ENCODE measurements around the gene TMSB15A. TPM values are rescaled to one million over a fixed set of nuclear protein-coding genes. Genes with fewer than 3 reads are reported as not detected.
"Not testable (repeated sequence)": the region's sequence is repeated elsewhere in the genome, so short reads cannot be mapped to it uniquely, and the experiment has no call there.

TMSB15A gene
- polyA plus RNA-seq, 1 donor (not counting 4 experiments of a cell fraction or from before 2014, with no cell fraction given) = not detected

GRCh38 chrX:102558607-102559006 lies 42.1 kb upstream of the TMSB15A start:
- Histone ChIP-seq H3K36me3 (ENCODE audit: control insufficient read depth in 2 of 2, extremely low read depth in 1 of 2, insufficient read depth in 2 of 2, low read length in 2 of 2) (no peaks in the 10 kb centered on the region), H3K9ac (ENCODE audit: control insufficient read depth, extremely low read depth, insufficient read depth, low read length) (no peak overlapping the region), H3K4me3 (ENCODE audit: control insufficient read depth in 2 of 3, extremely low read depth in 1 of 3, insufficient read depth in 2 of 3, low read depth in 1 of 3, low read length in 3 of 3) (no peak overlapping the region), H3K4me1 (ENCODE audit: control insufficient read depth, extremely low read depth, insufficient read depth, low read length) (no peaks in the 10 kb centered on the region), H3K9me1 (ENCODE audit: control insufficient read depth, extremely low read depth, insufficient read depth, low read length) (no peaks in the 10 kb centered on the region), H2AFZ (ENCODE audit: control insufficient read depth, low read length) (no peak overlapping the region), H4K20me1 (ENCODE audit: control insufficient read depth, extremely low read depth, insufficient read depth, low read length) (no peaks in the 10 kb centered on the region), H3K79me2 (ENCODE audit: control insufficient read depth, insufficient read depth, low read length) (no peaks in the 10 kb centered on the region), H3K9me3 (ENCODE audit: control insufficient read depth, low read depth, low read length) (no peaks in the 10 kb centered on the region), H3K27me3 (ENCODE audit: control insufficient read depth, extremely low read depth, insufficient read depth, low read length) (no peaks in the 10 kb centered on the region), H3K4me2 (ENCODE audit: control insufficient read depth, extremely low read depth, insufficient read depth, low read depth, low read length) (no peak overlapping the region), H3K27ac (ENCODE audit: control insufficient read depth, insufficient read depth, low read length) (no peak overlapping the region)
- TF ChIP-seq EZH2 (IDR thresholded peaks at IDR 0.05; ENCODE audit: low read length) = no peak
- no peak for TF ChIP-seq CTCF (optimal IDR thresholded peaks at IDR 0.05 in 1 of 3, IDR thresholded peaks at IDR 0.05 in 1 of 3, conservative IDR thresholded peaks at IDR 0.05 in 1 of 3; ENCODE audit: extremely low read depth in 1 of 3, insufficient read depth in 2 of 3, low read length in 3 of 3)
- dilution Hi-C loops (cut with MboI; ENCODE audit: extremely low pct_ligation_motif_present, low sequenced_read_pairs) = no loop called here
- DNase-seq (ENCODE audit: low read depth, low spot score) = no peak
- FAIRE-seq = no peak

DNA sequence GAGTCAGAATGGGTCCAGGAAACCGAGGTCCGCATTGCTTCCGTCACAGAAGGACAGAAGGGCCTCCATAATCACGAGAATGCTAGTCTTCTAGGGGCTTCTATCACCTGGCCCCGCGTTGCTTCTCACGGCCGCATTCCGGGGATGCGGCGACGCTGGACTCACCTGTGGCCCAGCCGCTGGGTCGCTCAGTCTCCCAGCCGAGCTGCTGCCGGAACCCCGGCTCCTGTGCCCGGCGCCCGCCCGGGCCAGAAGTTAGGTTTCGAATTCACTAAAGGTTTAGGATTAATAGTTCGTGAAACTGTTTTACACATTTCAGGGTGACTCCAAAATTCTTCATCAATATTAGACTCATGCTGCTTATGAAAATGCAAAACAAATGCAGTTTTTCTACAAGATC lies 31.7 kb upstream of the TMSB15A start:
- H3K9ac ChIP-seq (ENCODE audit: control insufficient read depth, extremely low read depth, insufficient read depth, low read length) = no peak overlapping the region
- H3K27me3 ChIP-seq (ENCODE audit: control insufficient read depth, extremely low read depth, insufficient read depth, low read length) = peaks cover 7% of the 10 kb centered on the region
- FAIRE-seq = no peak
- no peaks in the 10 kb centered on the region for H4K20me1 ChIP-seq (ENCODE audit: control insufficient read depth, extremely low read depth, insufficient read depth, low read length)
- no peak overlapping the region for H3K27ac ChIP-seq (ENCODE audit: control insufficient read depth, insufficient read depth, low read length)
- dilution Hi-C loops (cut with MboI; ENCODE audit: extremely low pct_ligation_motif_present, low sequenced_read_pairs) = no loop called here
- no peaks in the 10 kb centered on the region for H3K9me3 ChIP-seq (ENCODE audit: control insufficient read depth, low read depth, low read length)
- no peak for TF ChIP-seq EZH2 (IDR thresholded peaks at IDR 0.05; ENCODE audit: low read length)
- no peak overlapping the region for H3K4me2 ChIP-seq (ENCODE audit: control insufficient read depth, extremely low read depth, insufficient read depth, low read depth, low read length)
- H3K4me3 ChIP-seq (ENCODE audit: control insufficient read depth in 2 of 3, extremely low read depth in 1 of 3, insufficient read depth in 2 of 3, low read depth in 1 of 3, low read length in 3 of 3) = no peak overlapping the region
- H3K9me1 ChIP-seq (ENCODE audit: control insufficient read depth, extremely low read depth, insufficient read depth, low read length) = no peaks in the 10 kb centered on the region
- no peaks in the 10 kb centered on the region for H3K36me3 ChIP-seq (ENCODE audit: control insufficient read depth in 2 of 2, extremely low read depth in 1 of 2, insufficient read depth in 2 of 2, low read length in 2 of 2)
- H3K79me2 ChIP-seq (ENCODE audit: control insufficient read depth, insufficient read depth, low read length) = no peaks in the 10 kb centered on the region
- DNase-seq (ENCODE audit: low read depth, low spot score) = no peak
- H2AFZ ChIP-seq (ENCODE audit: control insufficient read depth, low read length) = no peak overlapping the region
- no peaks in the 10 kb centered on the region for H3K4me1 ChIP-seq (ENCODE audit: control insufficient read depth, extremely low read depth, insufficient read depth, low read length)

DNA sequence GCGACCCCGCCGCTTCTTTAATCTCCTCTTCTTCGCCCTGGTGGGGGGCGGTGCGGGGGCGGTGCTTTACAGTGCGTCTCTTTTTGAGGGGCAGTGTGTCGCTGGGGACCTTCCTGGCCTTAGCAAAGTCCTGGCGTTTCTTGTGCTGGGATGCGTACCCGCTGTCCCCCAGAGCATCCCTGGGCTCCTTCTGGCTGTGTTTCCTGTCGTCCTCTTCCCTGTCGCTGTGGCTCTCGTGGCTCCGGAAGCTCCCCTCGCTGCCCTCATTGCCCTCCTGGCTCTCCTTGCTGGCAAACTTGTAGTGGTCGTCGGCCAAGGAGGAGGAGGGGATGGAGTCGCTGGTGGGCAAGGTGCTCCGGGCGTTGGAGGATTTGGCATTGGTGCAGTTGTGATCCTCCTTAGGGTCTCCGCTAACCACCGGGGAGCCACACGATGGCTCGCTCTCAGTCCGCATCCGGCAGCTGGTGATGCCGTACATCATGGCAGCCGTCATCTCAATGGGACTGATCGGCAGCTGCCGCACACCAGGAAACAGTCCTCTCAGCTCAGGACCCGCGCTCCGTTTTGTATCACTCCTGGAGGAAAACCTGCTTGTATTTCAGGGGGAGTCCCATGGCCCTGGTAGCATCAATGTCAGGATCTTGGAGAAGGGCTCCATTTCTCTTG lies 30.4 kb upstream of the TMSB15A start:
- Histone ChIP-seq H3K9ac (ENCODE audit: control insufficient read depth, extremely low read depth, insufficient read depth, low read length) (no peak overlapping the region), H3K4me3 (ENCODE audit: control insufficient read depth in 2 of 3, extremely low read depth in 1 of 3, insufficient read depth in 2 of 3, low read depth in 1 of 3, low read length in 3 of 3) (no peak overlapping the region), H3K9me1 (ENCODE audit: control insufficient read depth, extremely low read depth, insufficient read depth, low read length) (no peaks in the 10 kb centered on the region), H3K4me1 (ENCODE audit: control insufficient read depth, extremely low read depth, insufficient read depth, low read length) (no peaks in the 10 kb centered on the region), H3K27me3 (ENCODE audit: control insufficient read depth, extremely low read depth, insufficient read depth, low read length) (peaks cover 7% of the 10 kb centered on the region), H4K20me1 (ENCODE audit: control insufficient read depth, extremely low read depth, insufficient read depth, low read length) (no peaks in the 10 kb centered on the region), H3K36me3 (ENCODE audit: control insufficient read depth in 2 of 2, extremely low read depth in 1 of 2, insufficient read depth in 2 of 2, low read length in 2 of 2) (no peaks in the 10 kb centered on the region), H3K79me2 (ENCODE audit: control insufficient read depth, insufficient read depth, low read length) (no peaks in the 10 kb centered on the region), H3K9me3 (ENCODE audit: control insufficient read depth, low read depth, low read length) (no peaks in the 10 kb centered on the region), H3K27ac (ENCODE audit: control insufficient read depth, insufficient read depth, low read length) (no peak overlapping the region), H2AFZ (ENCODE audit: control insufficient read depth, low read length) (no peak overlapping the region), H3K4me2 (ENCODE audit: control insufficient read depth, extremely low read depth, insufficient read depth, low read depth, low read length) (no peak overlapping the region)
- TF ChIP-seq EZH2 (IDR thresholded peaks at IDR 0.05; ENCODE audit: low read length) = no peak
- TF ChIP-seq CTCF (optimal IDR thresholded peaks at IDR 0.05 in 1 of 3, IDR thresholded peaks at IDR 0.05 in 1 of 3, conservative IDR thresholded peaks at IDR 0.05 in 1 of 3; ENCODE audit: extremely low read depth in 1 of 3, insufficient read depth in 2 of 3, low read length in 3 of 3) = no peak
- DNase-seq (ENCODE audit: low read depth, low spot score) (no peak), FAIRE-seq (no peak)
- dilution Hi-C loops (cut with MboI; ENCODE audit: extremely low pct_ligation_motif_present, low sequenced_read_pairs) = no loop called here

GRCh38 chrX:102546175-102546574 lies 29.6 kb upstream of the TMSB15A start:
- H2AFZ ChIP-seq (ENCODE audit: control insufficient read depth, low read length); H3K4me1 ChIP-seq (ENCODE audit: control insufficient read depth, extremely low read depth, insufficient read depth, low read length); H3K36me3 ChIP-seq (ENCODE audit: control insufficient read depth in 2 of 2, extremely low read depth in 1 of 2, insufficient read depth in 2 of 2, low read length in 2 of 2); H3K4me3 ChIP-seq (ENCODE audit: control insufficient read depth in 2 of 3, extremely low read depth in 1 of 3, insufficient read depth in 2 of 3, low read depth in 1 of 3, low read length in 3 of 3); H3K9ac ChIP-seq (ENCODE audit: control insufficient read depth, extremely low read depth, insufficient read depth, low read length); H3K9me3 ChIP-seq (ENCODE audit: control insufficient read depth, low read depth, low read length); H3K79me2 ChIP-seq (ENCODE audit: control insufficient read depth, insufficient read depth, low read length); H4K20me1 ChIP-seq (ENCODE audit: control insufficient read depth, extremely low read depth, insufficient read depth, low read length); DNase-seq (ENCODE audit: low read depth, low spot score); FAIRE-seq; H3K4me2 ChIP-seq (ENCODE audit: control insufficient read depth, extremely low read depth, insufficient read depth, low read depth, low read length); dilution Hi-C loops (cut with MboI; ENCODE audit: extremely low pct_ligation_motif_present, low sequenced_read_pairs); H3K9me1 ChIP-seq (ENCODE audit: control insufficient read depth, extremely low read depth, insufficient read depth, low read length); H3K27me3 ChIP-seq (ENCODE audit: control insufficient read depth, extremely low read depth, insufficient read depth, low read length); H3K27ac ChIP-seq (ENCODE audit: control insufficient read depth, insufficient read depth, low read length): not testable (repeated sequence)
